H9 (cell line): ENCODE data around the gene ADAMTS17. TPM values are rescaled to one million over a fixed set of nuclear protein-coding genes. Genes with fewer than 3 reads are reported as not detected.
A peak's percentile ranks its signal among the peaks of the same experiment; 100 is the strongest.

Source experiments
- DNase-seq: peaks from one replicate; pipeline ENCODE4 v3.0.0-alpha.2; 2017
- H2AFZ ChIP-seq: one replicate; pipeline ENCODE4 v1.6.1; 2013; ENCODE audit warnings: mild to moderate bottlenecking, low read length, control low read depth, moderate library complexity
- H2AK5ac ChIP-seq: 2 replicates; pipeline ENCODE4 v1.6.1; 2013; ENCODE audit warnings: low read length, control low read depth, mixed read lengths; ENCODE audit not compliant: insufficient read length
- H2BK120ac ChIP-seq: one replicate; pipeline ENCODE4 v1.6.1; 2013; ENCODE audit warnings: low read depth, mild to moderate bottlenecking, low read length, control low read depth, inconsistent platforms; ENCODE audit not compliant: poor library complexity, severe bottlenecking
- H2BK12ac ChIP-seq: 2 replicates; pipeline ENCODE4 v1.6.1; 2013; ENCODE audit warnings: low read length, control low read depth, mixed read lengths, low read depth; ENCODE audit not compliant: insufficient read length
- H2BK15ac ChIP-seq: 2 replicates; pipeline ENCODE4 v1.6.1; 2013; ENCODE audit warnings: low read depth, low read length, control low read depth
- H2BK20ac ChIP-seq: one replicate; pipeline ENCODE4 v1.6.1; 2013; ENCODE audit warnings: low read depth, mild to moderate bottlenecking, low read length, control low read depth, inconsistent platforms; ENCODE audit not compliant: poor library complexity, severe bottlenecking
- H2BK5ac ChIP-seq: 2 replicates; pipeline ENCODE4 v1.6.1; 2013; ENCODE audit warnings: low read length, control low read depth, mixed read lengths; ENCODE audit not compliant: insufficient read length
- H3K14ac ChIP-seq: 2 replicates; pipeline ENCODE4 v1.6.1; 2013; ENCODE audit warnings: low read length, control low read depth; ENCODE audit not compliant: insufficient read depth
- H3K18ac ChIP-seq: 2 replicates; pipeline ENCODE4 v1.6.1; 2013; ENCODE audit warnings: low read depth, mild to moderate bottlenecking, mixed read lengths, low read length, control low read depth; ENCODE audit not compliant: insufficient read length
- H3K23ac ChIP-seq: 2 replicates; pipeline ENCODE4 v1.6.1; 2013; ENCODE audit warnings: low read length, control low read depth, mixed read lengths, low read depth; ENCODE audit not compliant: insufficient read length
- H3K23me2 ChIP-seq: 2 replicates; pipeline ENCODE4 v1.6.1; 2013; ENCODE audit warnings: low read depth, mild to moderate bottlenecking, mixed read lengths, low read length, control low read depth; ENCODE audit not compliant: insufficient read length, poor library complexity, severe bottlenecking
- H3K27ac ChIP-seq: 2 replicates; pipeline ENCODE4 v1.5.1; 2013; ENCODE audit warnings: low read length, control low read depth, mixed read lengths, low read depth; ENCODE audit not compliant: insufficient read length
- H3K27me3 ChIP-seq: 2 replicates; pipeline ENCODE4 v1.6.1; 2013; ENCODE audit warnings: low read length, control low read depth, inconsistent platforms; ENCODE audit not compliant: insufficient read depth
- H3K4ac ChIP-seq: 2 replicates; pipeline ENCODE4 v1.6.1; 2013; ENCODE audit warnings: low read depth, mild to moderate bottlenecking, control low read depth, inconsistent platforms, low read length, moderate library complexity
- H3K4me1 ChIP-seq: 2 replicates; pipeline ENCODE4 v1.6.1; 2013; ENCODE audit warnings: low read length, control low read depth, inconsistent platforms; ENCODE audit not compliant: insufficient read depth
- H3K4me2 ChIP-seq: 2 replicates; pipeline ENCODE4 v1.6.1; 2013; ENCODE audit warnings: low read length, control low read depth, mixed read lengths; ENCODE audit not compliant: insufficient read length, insufficient read depth
- H3K56ac ChIP-seq: 2 replicates; pipeline ENCODE4 v1.6.1; 2013; ENCODE audit warnings: low read depth, mild to moderate bottlenecking, mixed read lengths, low read length, control low read depth; ENCODE audit not compliant: insufficient read length
- H3K79me1 ChIP-seq: 2 replicates; pipeline ENCODE4 v1.6.1; 2013; ENCODE audit warnings: low read depth, mild to moderate bottlenecking, moderate library complexity, low read length, control low read depth, inconsistent platforms; ENCODE audit not compliant: insufficient read depth, poor library complexity, severe bottlenecking
- H3K79me2 ChIP-seq: 2 replicates; pipeline ENCODE4 v1.6.1; 2013; ENCODE audit warnings: low read length, control low read depth, inconsistent platforms; ENCODE audit not compliant: insufficient read depth
- H3K9ac ChIP-seq: 2 replicates; pipeline ENCODE4 v1.6.1; 2013; ENCODE audit warnings: low read length, control low read depth, mixed read lengths; ENCODE audit not compliant: insufficient read length; ENCODE audit errors: extremely low read depth
- H3K9me3 ChIP-seq: one replicate; pipeline ENCODE4 v1.6.1; 2013; ENCODE audit warnings: low read depth, low read length, inconsistent platforms; ENCODE audit not compliant: control insufficient read depth
- H3T11ph ChIP-seq: one replicate; pipeline ENCODE4 v1.6.1; 2013; ENCODE audit warnings: mild to moderate bottlenecking, low read length, control low read depth, inconsistent platforms
- H4K20me1 ChIP-seq: one replicate; pipeline ENCODE4 v1.6.1; 2013; ENCODE audit not compliant: control insufficient read depth, insufficient read length, insufficient read depth
- H4K5ac ChIP-seq: 2 replicates; pipeline ENCODE4 v1.6.1; 2013; ENCODE audit warnings: low read depth, mild to moderate bottlenecking, mixed read lengths, low read length, control low read depth; ENCODE audit not compliant: insufficient read length
- H4K8ac ChIP-seq: replicated peaks from 2 replicates; pipeline ENCODE4 v1.6.1; 2013; ENCODE audit warnings: low read length, control low read depth, mixed read lengths, low read depth; ENCODE audit not compliant: insufficient read length
- H4K91ac ChIP-seq: 2 replicates; pipeline ENCODE4 v1.6.1; 2013; ENCODE audit warnings: low read depth, mild to moderate bottlenecking, moderate library complexity, mixed read lengths, low read length, control low read depth; ENCODE audit not compliant: insufficient read length
- H3K27ac Mint-ChIP-seq, 3 experiments: 2 replicates in 2 of 3; 3 replicates in 1 of 3; pipeline ENCODE4 v1.8.0; 2020 to 2021; ENCODE audit warnings: mixed read lengths in 3 of 3, mild to moderate bottlenecking in 1 of 3, moderate library complexity in 1 of 3
- H3K27me3 Mint-ChIP-seq: 2 replicates; pipeline ENCODE4 v1.8.0; 2021; ENCODE audit warnings: low read depth, mild to moderate bottlenecking, moderate library complexity, mixed read lengths
- H3K36me3 Mint-ChIP-seq, 3 experiments: 2 replicates in 2 of 3; 3 replicates in 1 of 3; pipeline ENCODE4 v1.8.0; 2020 to 2021; ENCODE audit warnings: low read depth in 3 of 3, mixed read lengths in 3 of 3; ENCODE audit not compliant: insufficient read depth in 1 of 3
- H3K4me1 Mint-ChIP-seq, 2 experiments: 2 replicates each; pipeline ENCODE4 v1.8.0; 2020; ENCODE audit warnings: mixed read lengths in 2 of 2
- H3K4me3 Mint-ChIP-seq, 2 experiments: 2 replicates in 1 of 2; 3 replicates in 1 of 2; pipeline ENCODE4 v1.8.0; 2020 to 2021; ENCODE audit warnings: mild to moderate bottlenecking in 2 of 2, mixed read lengths in 2 of 2, moderate library complexity in 1 of 2
- H3K9me3 Mint-ChIP-seq, 2 experiments: 2 replicates in 1 of 2; 3 replicates in 1 of 2; pipeline ENCODE4 v1.8.0; 2020; ENCODE audit warnings: mild to moderate bottlenecking in 2 of 2, mixed read lengths in 2 of 2, moderate library complexity in 1 of 2
- WGBS: extraction: QIAGEN DNeasy Blood & Tissue Kit; methylation state at CpG from one replicate; pipeline ENCODE4 v1.1.7; 2013; ENCODE audit warnings: missing lambda C conversion rate, low lambda C conversion rate, mixed read lengths; ENCODE audit not compliant: insufficient read length; ENCODE audit errors: extremely low coverage; 5-methylcytosine and 5-hydroxymethylcytosine counted together
- total RNA-seq: library from RNA; stranded (reverse); gene quantifications from 2 replicates; pipeline ENCODE4 v1.2.1, GENCODE V29; 2021
- TF ChIP-seq, protein P1 (sequence below): fragments of 200-600 bp; sonication (generic); conservative IDR thresholded peaks from 3 replicates; pipeline ENCODE4 v1.8.0; 2021; ENCODE audit warnings: antibody characterized with exemption, mild to moderate bottlenecking

The ADAMTS17 gene
- total RNA-seq, 1 experiment from 2014 or later: 2.9 TPM

DNA sequence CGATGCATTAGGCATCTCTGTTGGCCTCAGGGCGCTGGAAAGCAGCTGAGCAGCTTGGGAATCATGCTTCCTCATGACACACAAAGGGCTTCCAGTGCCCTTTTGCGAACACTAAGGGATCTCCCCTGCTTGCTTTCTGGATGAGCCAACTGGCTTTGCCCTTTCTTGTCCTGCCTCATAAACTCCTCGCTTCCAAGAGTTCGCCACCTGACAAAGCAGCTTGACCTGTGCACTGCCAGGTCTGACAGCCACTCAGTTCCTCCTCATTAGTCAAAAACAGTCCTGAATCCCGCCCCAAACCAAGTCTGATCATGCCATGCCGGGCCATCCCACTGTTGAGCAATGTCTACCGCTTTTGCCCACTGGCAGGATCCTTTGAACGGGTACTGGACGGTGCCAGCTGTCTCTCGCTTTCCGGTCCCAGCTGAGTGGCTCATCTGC, 343.1 kb downstream of the ADAMTS17 start:
- H2AK5ac ChIP-seq: no peak overlapping the region
- no peak overlapping the region for H3K4me2 ChIP-seq
- H4K20me1 ChIP-seq: no peaks in the 10 kb centered on the region

More for the DNA sequence above, 343.1 kb downstream of the ADAMTS17 start:
- Histone ChIP-seq H3K79me1 (no peaks in the 10 kb centered on the region), H2BK20ac (no peak overlapping the region), H2BK120ac (no peak overlapping the region), H3K23me2 (no peaks in the 10 kb centered on the region), H3K27ac (no peak overlapping the region), H3K9ac (no peak overlapping the region), H2AFZ (no peak overlapping the region), H2BK12ac (no peak overlapping the region), H3K14ac (no peak overlapping the region), H2BK15ac (no peak overlapping the region), H3K18ac (no peak overlapping the region), H4K5ac (no peak overlapping the region), H3K27me3 (no peaks in the 10 kb centered on the region), H3K9me3 (no peaks in the 10 kb centered on the region), H3K4ac (no peak overlapping the region), H3K56ac (no peak overlapping the region), H3K23ac (no peak overlapping the region), H3T11ph (no peak overlapping the region), H2BK5ac (no peak overlapping the region), H4K91ac (no peak overlapping the region), H3K4me1 (no peaks in the 10 kb centered on the region), H3K79me2 (no peaks in the 10 kb centered on the region), H4K8ac (no peak overlapping the region)
- Mint-ChIP-seq H3K4me1 (peaks cover 40 to 50% of the 10 kb centered on the region in 2 experiments), H3K9me3 (no peaks in the 10 kb centered on the region), H3K27ac (peak overlapping the region in 2 of 3 experiments; percentile 21 to 29; a peak in 3 of 7 replicates), H3K27me3 (no peaks in the 10 kb centered on the region; the same call in none of the 2 replicates), H3K36me3 (no peaks in the 10 kb centered on the region), H3K4me3 (no peak overlapping the region)
- DNase-seq: no peak
- WGBS: no CpG with 5 or more reads among the region's 12 CpGs
- TF ChIP-seq, protein P1, sequence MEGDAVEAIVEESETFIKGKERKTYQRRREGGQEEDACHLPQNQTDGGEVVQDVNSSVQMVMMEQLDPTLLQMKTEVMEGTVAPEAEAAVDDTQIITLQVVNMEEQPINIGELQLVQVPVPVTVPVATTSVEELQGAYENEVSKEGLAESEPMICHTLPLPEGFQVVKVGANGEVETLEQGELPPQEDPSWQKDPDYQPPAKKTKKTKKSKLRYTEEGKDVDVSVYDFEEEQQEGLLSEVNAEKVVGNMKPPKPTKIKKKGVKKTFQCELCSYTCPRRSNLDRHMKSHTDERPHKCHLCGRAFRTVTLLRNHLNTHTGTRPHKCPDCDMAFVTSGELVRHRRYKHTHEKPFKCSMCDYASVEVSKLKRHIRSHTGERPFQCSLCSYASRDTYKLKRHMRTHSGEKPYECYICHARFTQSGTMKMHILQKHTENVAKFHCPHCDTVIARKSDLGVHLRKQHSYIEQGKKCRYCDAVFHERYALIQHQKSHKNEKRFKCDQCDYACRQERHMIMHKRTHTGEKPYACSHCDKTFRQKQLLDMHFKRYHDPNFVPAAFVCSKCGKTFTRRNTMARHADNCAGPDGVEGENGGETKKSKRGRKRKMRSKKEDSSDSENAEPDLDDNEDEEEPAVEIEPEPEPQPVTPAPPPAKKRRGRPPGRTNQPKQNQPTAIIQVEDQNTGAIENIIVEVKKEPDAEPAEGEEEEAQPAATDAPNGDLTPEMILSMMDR: no peak
